Sigmoid colon (tissue), 7 donors: Measurements from ENCODE around the gene RNF157. TPM values are rescaled to one million over a fixed set of nuclear protein-coding genes. Genes with fewer than 3 reads are reported as not detected.

ENCODE experiments used
- DNase-seq: peaks from one replicate; pipeline ENCODE4 v3.0.0-alpha.2; 2019
- H3K27ac ChIP-seq, 4 donors: fragments of 200-600 bp; sonication (generic); one replicate each; pipeline ENCODE4 v1.5.1; 2016 to 2019; ENCODE audit warnings: mild to moderate bottlenecking in 1 of 4
- H3K27me3 ChIP-seq, 3 donors: fragments of 200-600 bp; sonication (generic); one replicate each; pipeline ENCODE4 v1.5.1; 2019; ENCODE audit warnings: mild to moderate bottlenecking in 1 of 3
- H3K36me3 ChIP-seq, 4 donors: fragments of 200-600 bp; sonication (generic); one replicate each; pipeline ENCODE4 v1.5.1; 2016 to 2019
- H3K4me1 ChIP-seq, 4 donors: fragments of 200-600 bp; sonication (generic); one replicate each; pipeline ENCODE4 v1.5.1; 2017 to 2019
- H3K4me3 ChIP-seq, 4 donors: fragments of 200-600 bp; sonication (generic); one replicate each; pipeline ENCODE4 v1.5.1; 2017 to 2019; ENCODE audit warnings: mild to moderate bottlenecking in 2 of 4, moderate library complexity in 1 of 4
- H3K9me3 ChIP-seq, 4 donors: fragments of 200-600 bp in 3 of 4; sonication (generic) in 3 of 4; one replicate each; pipeline versions ENCODE4 v1.5.1 to v1.6.1; 2013 to 2019
- EP300 ChIP-seq, 4 donors: sonication (generic); formaldehyde crosslinking; IDR thresholded peaks; one replicate each; pipeline ENCODE4 v1.6.1; 2017; ENCODE audit warnings: antibody characterized with exemption in 4 of 4
- POLR2A ChIP-seq, 2 donors: fragments of 450-650 bp; IDR thresholded peaks; one replicate each; pipeline ENCODE4 v1.6.1; 2016; ENCODE audit warnings: antibody characterized with exemption in 2 of 2, mild to moderate bottlenecking in 2 of 2, moderate library complexity in 2 of 2
- POLR2AphosphoS5 ChIP-seq, 4 donors: sonication (generic); formaldehyde crosslinking; IDR thresholded peaks; one replicate each; pipeline ENCODE4 v1.6.1; 2017; ENCODE audit warnings: antibody characterized with exemption in 4 of 4
- WGBS, 2 donors: extraction: QIAGEN DNeasy Blood & Tissue Kit; methylation state at CpG; one replicate each; pipeline ENCODE4 v1.1.7; 2013; 5-methylcytosine and 5-hydroxymethylcytosine counted together
- intact Hi-C: fragments of 100-400 bp; cut with DNase I; formaldehyde crosslinking; loops from one replicate; pipeline ENCODE4 v1.15.1; 2023
- polyA plus RNA-seq, 3 donors: library from polyadenylated mRNA; stranded (reverse); fragments of 200-250 nt; gene quantifications; one replicate each; pipeline ENCODE4 v1.2.3, GENCODE V29; 2013
- total RNA-seq, 4 donors: library from RNA; depleted of rRNA; stranded (reverse); fragments of >200 nt; gene quantifications; one replicate each; pipeline ENCODE4 v1.1.0, GENCODE V29; 2016
- TF ChIP-seq, protein P1 (sequence below), 4 experiments: fragments of 450-650 bp in 3 of 4; fragments of 200-600 bp in 1 of 4; IDR thresholded peaks; one replicate each; pipeline ENCODE4 v1.5.1; 2016 to 2019; ENCODE audit warnings: antibody characterized with exemption in 4 of 4, mild to moderate bottlenecking in 3 of 4, moderate library complexity in 2 of 4
- donor health status: healthy with polysubstance abuse.
- donor health status: Bipolar disorder and iron deficiency.
- donor health status: healthy.

Gene RNF157
- total and polyA plus RNA-seq, 7 donors = 3.1 to 29.5 (median 6.0) TPM

DNA sequence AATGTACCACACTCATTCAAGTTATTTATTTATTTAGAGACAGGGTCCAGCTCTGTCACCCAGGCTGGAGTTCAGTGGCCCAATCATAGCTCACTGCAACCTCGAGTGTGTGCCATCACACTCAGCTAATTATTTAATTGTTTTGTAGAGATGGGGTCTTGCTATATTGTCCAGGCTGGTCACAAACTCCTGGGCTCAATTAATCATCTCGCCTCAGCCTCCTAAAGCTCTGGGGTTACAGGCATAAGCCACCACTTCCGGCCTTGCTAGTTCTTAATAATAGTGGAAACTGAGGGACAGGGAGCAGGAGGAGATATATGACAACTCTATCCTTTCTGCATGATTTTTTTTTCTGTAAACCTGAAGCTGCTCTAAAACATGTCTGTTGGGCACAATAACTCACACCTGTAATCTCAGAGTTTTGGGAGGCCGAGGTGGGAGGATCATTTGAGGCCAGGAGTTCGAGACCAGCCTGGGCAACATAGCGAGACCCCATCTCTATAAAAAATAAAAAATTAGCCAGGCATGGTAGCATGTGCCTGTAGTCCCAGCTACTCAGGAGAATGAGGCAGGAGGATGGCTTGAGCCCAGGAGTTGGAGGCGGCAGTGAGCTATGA is 125.0 kb downstream of the RNF157 start:
- Histone ChIP-seq H3K4me3 (no peak overlapping the region), H3K27me3 (no peaks in the 10 kb centered on the region), H3K27ac (no peak overlapping the region), H3K4me1 (no peaks in the 10 kb centered on the region), H3K36me3 (no peaks in the 10 kb centered on the region), H3K9me3 (no peaks in the 10 kb centered on the region)
- intact Hi-C loops = no loop called here
- WGBS, 2 donors = 85 to 93% methylated on average over 7 of the region's 7 CpGs
- TF ChIP-seq EP300 (IDR thresholded peaks at IDR 0.05) (no peak), POLR2A (IDR thresholded peaks at IDR 0.05) (no peak), POLR2AphosphoS5 (IDR thresholded peaks at IDR 0.05) (no peak)
- TF ChIP-seq, protein P1, sequence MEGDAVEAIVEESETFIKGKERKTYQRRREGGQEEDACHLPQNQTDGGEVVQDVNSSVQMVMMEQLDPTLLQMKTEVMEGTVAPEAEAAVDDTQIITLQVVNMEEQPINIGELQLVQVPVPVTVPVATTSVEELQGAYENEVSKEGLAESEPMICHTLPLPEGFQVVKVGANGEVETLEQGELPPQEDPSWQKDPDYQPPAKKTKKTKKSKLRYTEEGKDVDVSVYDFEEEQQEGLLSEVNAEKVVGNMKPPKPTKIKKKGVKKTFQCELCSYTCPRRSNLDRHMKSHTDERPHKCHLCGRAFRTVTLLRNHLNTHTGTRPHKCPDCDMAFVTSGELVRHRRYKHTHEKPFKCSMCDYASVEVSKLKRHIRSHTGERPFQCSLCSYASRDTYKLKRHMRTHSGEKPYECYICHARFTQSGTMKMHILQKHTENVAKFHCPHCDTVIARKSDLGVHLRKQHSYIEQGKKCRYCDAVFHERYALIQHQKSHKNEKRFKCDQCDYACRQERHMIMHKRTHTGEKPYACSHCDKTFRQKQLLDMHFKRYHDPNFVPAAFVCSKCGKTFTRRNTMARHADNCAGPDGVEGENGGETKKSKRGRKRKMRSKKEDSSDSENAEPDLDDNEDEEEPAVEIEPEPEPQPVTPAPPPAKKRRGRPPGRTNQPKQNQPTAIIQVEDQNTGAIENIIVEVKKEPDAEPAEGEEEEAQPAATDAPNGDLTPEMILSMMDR (IDR thresholded peaks at IDR 0.05) = no peak
- no peak for DNase-seq

DNA sequence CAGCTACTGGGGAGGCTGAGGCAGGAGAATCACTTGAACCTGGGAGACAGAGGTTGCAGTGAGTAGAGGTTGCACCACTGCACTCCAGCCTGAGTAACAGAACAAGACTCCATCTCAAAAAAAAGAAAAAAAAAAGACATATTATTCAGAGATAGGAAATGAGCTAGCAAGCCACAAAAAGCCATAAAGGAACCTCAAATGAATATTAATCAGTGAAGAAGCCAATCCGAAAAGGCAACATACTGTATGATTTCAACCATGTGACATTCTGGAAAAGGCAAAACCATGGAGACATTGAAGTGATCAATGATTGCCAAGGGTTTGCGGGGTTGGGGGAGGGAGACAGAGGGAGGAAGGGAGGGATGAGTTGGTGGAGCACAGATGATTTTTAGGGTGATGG is 128.3 kb downstream of the RNF157 start:
- Histone ChIP-seq H3K27ac (no peak overlapping the region), H3K36me3 (no peaks in the 10 kb centered on the region), H3K27me3 (no peaks in the 10 kb centered on the region), H3K9me3 (no peaks in the 10 kb centered on the region), H3K4me1 (no peaks in the 10 kb centered on the region), H3K4me3 (no peak overlapping the region)
- intact Hi-C loops = no loop called here
- WGBS, 2 donors = 93% methylated on average over 2 of the region's 2 CpGs
- TF ChIP-seq POLR2A (IDR thresholded peaks at IDR 0.05) (no peak), EP300 (IDR thresholded peaks at IDR 0.05) (no peak), POLR2AphosphoS5 (IDR thresholded peaks at IDR 0.05) (no peak)
- TF ChIP-seq, protein P1 (IDR thresholded peaks at IDR 0.05) = no peak
- no peak for DNase-seq

DNA sequence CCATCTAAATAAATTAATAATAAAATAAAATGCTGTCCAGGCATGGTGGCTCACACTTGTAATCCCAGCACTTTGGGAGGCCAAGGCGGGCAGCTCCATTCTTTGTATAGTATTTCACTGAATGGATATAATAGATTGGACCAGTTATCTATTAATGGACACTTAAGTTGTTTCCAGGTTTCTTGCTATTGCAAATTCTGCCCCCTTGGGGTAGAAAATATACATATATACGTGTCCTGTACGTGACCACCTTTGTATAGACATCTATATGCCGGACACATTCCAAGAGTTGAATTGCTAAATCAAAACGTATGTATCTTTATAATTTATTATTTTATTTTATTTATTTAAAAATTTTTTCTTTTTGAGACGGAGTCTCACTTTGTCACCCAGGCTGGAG is 132.8 kb downstream of the RNF157 start:
- 69 to 81% methylated on average over 6 of the region's 6 CpGs for WGBS, 2 donors
- intact Hi-C loops = no loop called here
- no peaks in the 10 kb centered on the region for H3K36me3 ChIP-seq

DNA sequence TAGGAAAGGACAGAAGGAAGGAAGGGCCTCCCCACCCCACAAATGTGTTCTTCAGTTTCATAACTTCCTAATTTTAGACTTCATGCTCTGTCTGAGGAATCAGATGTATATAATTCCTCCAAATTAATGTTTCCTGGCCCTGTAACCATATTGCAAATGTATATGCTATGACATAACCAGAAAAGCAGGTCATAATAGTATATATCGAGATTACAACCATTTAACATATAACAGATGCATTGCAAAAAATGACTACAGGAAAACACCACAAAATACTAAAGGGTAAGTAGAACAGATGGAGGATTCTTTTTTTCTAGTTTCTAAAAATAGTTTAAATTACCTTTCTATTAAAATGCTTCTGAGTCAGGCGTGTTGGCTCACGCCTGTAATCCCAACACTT is 133.6 kb downstream of the RNF157 start:
- H3K36me3 ChIP-seq = peaks cover 0 to 2% (median 0%) of the 10 kb centered on the region in 4 donors
- peaks cover 0 to 23% (median 18%) of the 10 kb centered on the region in 4 donors for H3K4me1 ChIP-seq
- intact Hi-C loops = no loop called here
- no peak overlapping the region for H3K27ac ChIP-seq
- 42 to 59% methylated on average over 3 of the region's 3 CpGs for WGBS, 2 donors
- TF ChIP-seq, protein P1 (IDR thresholded peaks at IDR 0.05) = no peak
- TF ChIP-seq POLR2AphosphoS5 (IDR thresholded peaks at IDR 0.05) (no peak), EP300 (IDR thresholded peaks at IDR 0.05) (no peak)
- no peak for DNase-seq
- H3K27me3 ChIP-seq = no peaks in the 10 kb centered on the region
- H3K9me3 ChIP-seq = no peaks in the 10 kb centered on the region
- H3K4me3 ChIP-seq = no peak overlapping the region

More for the DNA sequence above, 132.8 kb downstream of the RNF157 start:
- no peak for TF ChIP-seq POLR2A (IDR thresholded peaks at IDR 0.05)
- TF ChIP-seq, protein P1 (IDR thresholded peaks at IDR 0.05) = peak in 1 of 4 experiments; percentile 15
- TF ChIP-seq POLR2AphosphoS5 (IDR thresholded peaks at IDR 0.05) = no peak
- H3K27ac ChIP-seq = no peak overlapping the region
- no peaks in the 10 kb centered on the region for H3K27me3 ChIP-seq
- no peaks in the 10 kb centered on the region for H3K9me3 ChIP-seq
- H3K4me3 ChIP-seq = no peak overlapping the region
- no peak for DNase-seq
- H3K4me1 ChIP-seq = peaks cover 0 to 15% (median 10%) of the 10 kb centered on the region in 4 donors

DNA sequence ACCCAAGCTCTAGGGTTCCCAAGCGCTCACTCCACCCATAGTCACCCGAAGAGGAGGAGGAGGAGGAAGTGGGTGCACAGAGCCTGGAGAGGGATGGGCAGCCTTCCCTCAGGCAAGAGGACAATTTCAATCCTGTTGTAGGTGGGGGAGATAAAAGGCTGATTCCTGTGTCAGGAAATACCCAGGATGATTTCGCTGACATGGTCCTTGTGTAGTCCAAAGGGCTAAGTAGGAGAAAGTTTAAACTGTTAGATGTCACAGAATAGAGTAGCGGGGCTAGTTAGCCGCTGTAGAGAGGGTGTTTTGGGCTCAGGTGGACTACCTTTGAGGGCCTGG is 135.4 kb downstream of the RNF157 start:
- Histone ChIP-seq H3K27me3 (no peaks in the 10 kb centered on the region), H3K9me3 (no peaks in the 10 kb centered on the region), H3K4me3 (no peak overlapping the region), H3K4me1 (peaks cover 0 to 25% (median 21%) of the 10 kb centered on the region in 4 donors), H3K27ac (no peak overlapping the region), H3K36me3 (peaks cover 0 to 20% (median 11%) of the 10 kb centered on the region in 4 donors)
- 76 to 84% methylated on average over 5 of the region's 5 CpGs for WGBS, 2 donors
- TF ChIP-seq EP300 (IDR thresholded peaks at IDR 0.05) = no peak
- no peak for TF ChIP-seq POLR2A (IDR thresholded peaks at IDR 0.05)
- no peak for TF ChIP-seq POLR2AphosphoS5 (IDR thresholded peaks at IDR 0.05)
- TF ChIP-seq, protein P1 (IDR thresholded peaks at IDR 0.05) = no peak
- intact Hi-C loops = no loop called here
- DNase-seq = no peak
